GDM1 (cell line): Measurements from ENCODE around the gene ZNF500.

ENCODE experiments used
- DNase-seq: peaks from one replicate; lab custom pipeline; 2025; lab: John Stamatoyannopoulos, UW

The ZNF500 gene

DNA sequence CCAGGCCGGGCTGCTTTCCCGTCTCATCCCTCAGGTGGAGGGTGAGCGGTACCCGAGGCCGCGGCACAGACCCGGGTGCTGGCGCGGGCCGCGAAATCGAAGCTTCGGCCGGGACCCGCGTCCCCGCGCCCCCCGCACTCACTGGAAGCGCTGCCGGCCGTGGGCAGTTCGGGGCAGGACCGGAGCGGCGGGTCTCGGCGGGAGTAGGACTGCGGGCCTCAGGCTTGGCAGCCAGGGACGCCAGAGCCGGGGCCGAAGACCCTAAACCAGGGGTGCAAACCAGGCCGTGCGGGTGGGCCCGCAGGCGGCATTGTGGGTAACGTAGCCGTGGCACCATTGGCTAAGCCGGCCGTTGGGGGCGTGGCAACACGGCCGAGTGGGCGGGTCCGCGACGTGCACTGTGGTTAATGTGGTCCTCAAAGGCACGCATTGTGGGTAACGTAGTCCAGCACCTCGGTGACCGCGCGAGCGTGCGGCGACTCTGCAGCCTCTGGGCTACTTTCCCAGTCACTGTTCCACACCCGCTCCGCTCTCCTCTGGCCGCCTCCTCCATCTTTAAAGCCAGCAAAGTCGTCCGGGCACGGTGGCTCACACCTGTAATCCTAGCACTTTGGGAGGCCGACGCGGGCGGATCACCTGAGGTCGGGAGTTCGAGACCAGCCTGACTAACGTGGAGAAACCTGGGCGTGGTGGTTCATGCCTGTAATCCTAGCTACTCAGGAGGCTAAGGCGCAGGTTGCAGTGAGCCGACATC is at the start of gene ZNF500:
ZNF500 (minus strand) TSS at position 288 of the 754 bp plus-strand sequence. CDS start 1,184 bp downstream, outside the sequence.
- DNase-seq, result peak; percentile 91

DNA sequence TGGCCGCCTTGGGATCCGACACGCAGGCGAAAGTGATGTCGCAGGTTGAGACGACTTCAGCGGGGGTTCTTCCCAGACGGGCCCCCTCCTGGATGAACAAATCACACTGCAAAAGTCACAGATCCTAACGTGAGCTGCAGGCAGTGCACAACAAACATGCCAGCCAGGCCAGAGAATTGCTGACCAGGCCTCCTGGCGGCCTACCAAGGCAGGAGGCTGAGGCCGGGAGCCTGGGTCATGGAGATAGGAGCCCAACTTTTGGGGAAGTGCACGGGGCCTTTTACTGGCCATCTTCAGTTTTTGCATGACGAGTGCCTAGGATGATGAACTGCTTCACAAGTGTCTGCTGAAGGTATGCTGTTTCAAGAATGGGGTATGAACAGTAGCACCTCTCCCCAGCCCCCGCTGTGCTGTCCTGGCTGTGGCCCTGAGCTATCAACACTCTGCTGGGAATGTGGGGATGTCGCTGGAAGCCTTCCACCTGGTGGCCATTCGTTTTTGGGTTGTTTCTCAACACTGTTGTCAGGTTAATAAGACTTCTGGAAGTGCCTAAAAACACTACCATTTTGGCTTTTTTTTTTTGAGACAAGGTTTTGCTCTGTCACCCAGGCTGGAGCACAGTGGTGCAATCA is 47.7 kb upstream of the ZNF500 start:
- no peak for DNase-seq

DNA sequence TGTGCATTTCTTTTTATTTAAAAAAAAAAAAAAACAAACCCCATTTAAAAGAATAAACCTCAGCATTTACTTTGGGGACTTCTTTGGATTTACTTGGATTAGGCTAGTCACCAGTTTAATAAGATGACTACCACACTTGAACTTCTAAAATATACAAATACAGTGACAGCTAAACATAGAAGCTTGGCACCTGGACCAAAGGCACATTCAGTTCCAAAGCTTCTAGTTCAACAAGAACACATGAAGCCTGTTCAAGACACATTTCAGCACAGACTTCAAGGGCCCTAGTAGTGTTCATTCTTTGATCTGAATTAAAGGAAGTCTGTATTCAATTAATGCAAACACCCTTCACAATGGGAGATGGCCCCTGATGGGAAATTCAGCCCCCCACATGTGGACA is 47.1 kb upstream of the ZNF500 start:
- DNase-seq, result no peak

DNA sequence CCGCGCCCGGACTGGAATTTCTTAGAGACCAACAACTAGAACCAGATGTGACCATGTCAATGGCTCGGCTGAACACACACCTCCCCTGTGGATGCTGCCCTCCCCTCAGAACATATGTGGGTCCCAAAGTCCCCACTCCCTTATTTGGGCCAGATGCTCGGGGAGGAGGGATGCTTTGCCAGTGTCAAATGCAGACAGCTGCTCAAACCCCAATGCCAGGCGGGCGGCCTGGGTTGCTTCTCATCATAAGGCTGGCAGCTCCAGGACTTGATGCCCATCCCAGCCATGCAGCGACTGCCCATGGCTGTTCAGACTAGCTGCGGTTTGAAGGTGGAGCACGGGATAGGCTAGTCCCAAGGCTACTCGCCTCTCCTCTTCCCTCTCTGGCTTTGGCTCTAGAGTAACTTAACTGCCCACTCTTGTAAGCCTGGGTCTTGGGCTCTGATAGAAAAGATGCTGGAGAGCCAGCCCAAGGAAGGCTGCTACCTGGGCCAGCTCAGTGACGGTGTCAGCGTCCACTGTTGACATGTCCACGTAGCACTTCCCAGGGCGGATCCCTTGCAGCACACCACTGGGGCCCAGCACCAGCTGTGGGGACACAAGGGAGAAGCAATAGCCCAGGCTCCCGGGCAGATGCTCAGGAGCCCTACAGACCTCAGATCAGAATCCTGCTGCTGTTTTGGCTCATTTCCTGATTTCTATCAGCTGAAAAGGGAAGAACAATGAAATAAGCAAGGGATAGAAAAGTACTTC is 46.5 kb upstream of the ZNF500 start:
- DNase-seq, result no peak

DNA sequence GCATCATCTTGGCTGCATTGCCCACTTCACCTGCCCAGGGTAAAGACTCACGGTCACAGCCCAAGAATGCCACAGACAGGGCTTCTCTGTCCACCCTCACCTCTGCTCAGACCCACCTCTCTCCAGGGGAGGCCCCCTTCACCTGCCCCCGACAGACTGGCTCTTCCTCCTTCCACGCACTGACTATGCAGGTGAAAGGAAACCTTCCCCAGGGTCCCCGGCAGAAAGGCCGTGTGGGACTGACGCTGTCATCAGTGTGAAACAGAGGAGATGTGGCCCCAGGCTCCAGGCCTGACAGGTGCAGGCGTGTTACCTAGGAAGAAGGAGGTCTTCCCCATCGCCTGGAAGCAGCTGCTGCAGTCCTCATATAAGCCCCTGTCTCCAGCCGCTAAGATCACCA is 44.8 kb upstream of the ZNF500 start:
- DNase-seq, result no peak

DNA sequence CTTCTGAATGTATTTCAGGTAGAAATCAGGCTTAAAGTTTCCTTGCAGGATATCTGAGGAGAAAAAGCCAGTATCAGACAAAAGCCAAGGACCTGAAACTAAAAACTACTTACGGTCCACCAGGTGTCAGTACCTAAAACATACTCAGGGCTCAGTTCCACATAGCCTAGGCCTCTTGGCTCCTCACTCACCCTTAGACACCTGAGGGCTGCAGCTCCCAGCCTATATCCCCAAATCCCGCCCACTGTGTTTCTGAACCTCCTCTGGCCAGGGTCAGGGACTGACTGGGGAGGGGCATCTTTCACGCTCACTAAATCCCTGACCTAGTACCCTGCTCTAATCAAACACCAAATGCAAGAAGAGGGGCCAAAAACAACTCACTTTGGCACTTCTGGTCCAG is 44.3 kb upstream of the ZNF500 start:
- DNase-seq, result no peak

DNA sequence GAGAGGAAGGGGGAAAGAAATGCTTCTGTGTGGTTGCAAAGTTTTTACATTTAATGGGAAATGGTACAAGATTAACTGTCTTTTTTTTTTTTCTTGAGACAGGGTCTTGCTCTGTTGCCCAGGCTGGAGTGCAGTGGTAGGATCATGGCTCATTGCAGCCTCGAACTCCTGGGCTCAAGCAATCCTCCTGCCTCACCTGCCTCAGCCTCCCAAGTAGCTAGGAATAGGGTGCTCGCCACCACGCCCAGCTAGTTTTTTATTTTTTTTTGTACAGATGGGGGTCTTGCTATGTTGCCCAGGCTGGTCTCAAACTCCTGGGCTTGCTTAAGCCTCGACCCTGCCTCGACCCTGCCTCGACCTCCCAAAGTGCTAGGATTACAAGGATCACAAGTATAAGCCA is 39.3 kb upstream of the ZNF500 start:
- DNase-seq, result no peak

DNA sequence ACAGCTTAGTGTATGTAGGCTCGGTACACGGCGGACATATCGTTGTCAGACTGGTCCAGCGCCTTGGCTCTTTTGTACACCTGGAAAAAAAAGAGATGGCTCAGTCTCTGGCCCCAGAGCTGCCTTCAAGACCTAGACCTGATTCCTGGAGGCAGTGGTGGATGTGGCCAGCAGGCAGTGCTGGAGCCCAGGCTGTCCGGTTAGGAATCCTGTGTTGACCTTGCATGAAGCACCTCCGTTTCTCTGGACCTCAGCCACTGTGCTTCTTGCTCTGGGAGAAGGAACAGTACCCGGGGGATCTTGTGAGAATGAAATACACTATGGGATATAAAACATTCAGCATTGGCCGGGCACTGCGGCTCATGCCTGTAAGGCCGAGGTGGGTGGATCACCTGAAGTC is 38.3 kb upstream of the ZNF500 start:
- no peak for DNase-seq

DNA sequence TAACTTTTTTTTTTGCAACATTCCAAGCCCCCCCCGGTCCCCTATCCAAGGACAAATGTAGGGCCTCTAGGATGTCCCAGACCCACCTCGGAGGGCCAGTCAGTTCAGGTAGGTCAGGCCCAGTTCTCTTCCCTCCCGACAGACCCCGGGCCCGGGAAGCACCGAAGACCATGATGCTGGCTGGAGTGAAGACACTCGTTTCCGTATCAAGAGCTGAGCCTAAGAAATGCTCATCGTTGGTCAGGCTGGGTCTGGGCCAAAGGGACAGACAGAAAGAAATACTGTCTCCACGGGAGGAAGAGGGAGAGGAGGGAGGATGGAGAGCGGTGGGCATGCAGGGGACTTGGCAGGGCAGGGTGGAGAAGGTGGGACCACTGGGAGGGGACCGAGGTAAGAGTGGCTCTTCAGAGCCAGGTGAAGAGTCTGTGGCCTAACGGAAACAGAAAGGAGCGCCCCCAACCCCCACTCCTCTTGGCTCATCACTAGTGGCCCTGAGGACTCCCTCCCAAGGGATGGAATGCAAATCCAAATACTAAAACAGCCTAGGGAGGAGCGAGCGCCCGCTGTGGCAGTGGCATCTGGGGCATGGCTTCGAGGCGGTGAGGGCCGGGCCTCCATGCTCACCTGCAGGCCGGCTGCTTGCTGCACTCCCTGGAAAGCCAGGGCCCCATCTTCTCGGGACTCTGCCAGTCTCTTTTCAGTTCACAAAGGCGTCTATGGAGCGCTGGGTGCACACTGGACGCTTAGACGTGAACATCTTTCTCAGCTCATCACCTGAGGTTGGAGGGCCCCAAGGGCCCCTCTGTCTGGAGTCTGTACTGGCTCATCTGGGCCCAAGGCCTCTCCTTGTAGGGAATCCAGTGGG is 37.2 kb upstream of the ZNF500 start:
- DNase-seq, result no peak

DNA sequence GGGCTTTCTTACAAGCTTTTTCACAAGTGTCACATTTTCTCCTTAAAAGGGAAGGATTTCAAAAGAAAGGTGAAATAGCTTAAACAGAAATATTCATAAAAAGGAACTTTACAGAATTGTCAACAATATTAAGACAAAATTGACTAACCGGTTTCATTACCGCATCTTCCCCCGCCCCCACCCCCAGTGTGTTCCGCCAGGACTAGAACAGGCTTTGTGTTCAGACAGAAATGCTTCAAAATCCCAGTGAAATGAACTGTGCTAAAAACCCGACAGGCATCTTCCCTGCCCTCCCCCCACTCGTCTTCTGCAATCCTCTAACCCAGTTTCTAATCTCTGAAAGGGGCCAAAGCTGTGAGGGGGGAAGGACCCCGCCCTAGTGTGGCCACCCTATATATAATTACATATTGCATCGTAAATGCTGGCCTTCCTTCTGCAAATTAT is 36.5 kb upstream of the ZNF500 start:
- no peak for DNase-seq

DNA sequence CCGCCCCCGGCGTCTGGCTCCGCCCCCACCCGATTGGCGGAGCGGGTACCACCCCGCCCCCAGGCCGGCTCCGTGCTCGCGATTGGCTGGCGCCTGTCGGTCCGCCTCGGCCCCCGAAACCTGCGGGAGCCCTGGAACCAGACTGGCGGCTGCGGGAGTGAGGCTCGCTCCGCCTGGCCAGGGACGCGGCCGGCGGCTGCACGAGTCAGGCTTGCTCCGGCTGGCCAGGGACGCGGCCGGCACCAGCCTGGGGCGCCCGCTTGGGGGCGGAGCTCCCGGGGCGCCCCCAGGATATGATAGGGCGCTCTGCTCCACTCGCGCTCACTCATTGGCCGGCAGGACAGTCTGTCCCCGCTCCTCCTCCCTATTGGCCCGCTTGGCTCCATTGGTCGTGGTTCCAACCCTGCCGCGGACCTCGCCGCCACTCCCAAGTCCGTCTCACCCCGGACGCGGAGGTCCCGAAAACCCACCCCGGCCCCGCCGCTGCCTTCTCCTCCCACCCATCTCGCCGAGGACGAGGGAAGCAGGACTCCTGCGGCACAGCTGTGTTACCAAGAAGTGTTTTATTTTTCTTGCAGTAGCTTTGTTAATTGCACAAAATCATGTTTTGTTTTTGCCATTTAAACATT is 35.8 kb upstream of the ZNF500 start:
- DNase-seq, result peak; percentile 76

DNA sequence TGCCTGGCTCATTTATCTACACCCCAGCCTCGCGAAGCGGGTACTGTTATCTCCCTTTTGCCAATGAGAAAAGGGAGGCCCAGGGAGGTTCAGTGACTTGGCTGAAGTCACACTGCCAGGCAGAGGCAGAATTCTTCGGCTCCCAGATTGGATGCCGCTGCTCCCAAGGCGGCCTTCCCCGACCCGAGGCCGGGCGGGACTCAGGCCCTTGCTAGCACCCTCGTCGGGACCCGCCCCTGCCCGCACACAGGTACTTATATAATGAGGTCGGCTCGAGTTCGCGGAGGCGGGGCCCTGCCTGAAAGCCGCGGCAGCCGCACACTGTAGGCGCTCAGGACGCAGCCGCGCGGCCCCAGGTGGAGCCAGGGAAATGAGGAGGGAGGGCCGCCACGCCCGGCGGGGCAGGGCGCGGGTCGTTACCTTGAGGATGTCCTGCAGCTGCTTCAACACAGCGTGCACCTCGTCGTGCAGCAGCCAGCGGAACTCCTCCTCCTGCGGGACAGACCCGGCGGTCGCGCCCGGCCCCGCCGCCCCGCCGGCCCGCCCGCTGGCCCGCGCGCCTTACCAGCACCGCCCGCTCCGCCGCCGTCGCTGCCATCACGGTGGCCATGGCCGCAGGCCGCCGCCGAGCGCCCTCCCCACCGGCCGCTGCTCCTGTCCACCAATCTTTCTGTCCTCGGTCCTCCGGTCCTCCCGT is 35.1 kb upstream of the ZNF500 start, which contains the start of gene ROGDI:
ROGDI (minus strand) TSS at position 672 of the 697 bp plus-strand sequence; CDS start at position 610, 62 bp downstream.
- DNase-seq, result peak; percentile 1

DNA sequence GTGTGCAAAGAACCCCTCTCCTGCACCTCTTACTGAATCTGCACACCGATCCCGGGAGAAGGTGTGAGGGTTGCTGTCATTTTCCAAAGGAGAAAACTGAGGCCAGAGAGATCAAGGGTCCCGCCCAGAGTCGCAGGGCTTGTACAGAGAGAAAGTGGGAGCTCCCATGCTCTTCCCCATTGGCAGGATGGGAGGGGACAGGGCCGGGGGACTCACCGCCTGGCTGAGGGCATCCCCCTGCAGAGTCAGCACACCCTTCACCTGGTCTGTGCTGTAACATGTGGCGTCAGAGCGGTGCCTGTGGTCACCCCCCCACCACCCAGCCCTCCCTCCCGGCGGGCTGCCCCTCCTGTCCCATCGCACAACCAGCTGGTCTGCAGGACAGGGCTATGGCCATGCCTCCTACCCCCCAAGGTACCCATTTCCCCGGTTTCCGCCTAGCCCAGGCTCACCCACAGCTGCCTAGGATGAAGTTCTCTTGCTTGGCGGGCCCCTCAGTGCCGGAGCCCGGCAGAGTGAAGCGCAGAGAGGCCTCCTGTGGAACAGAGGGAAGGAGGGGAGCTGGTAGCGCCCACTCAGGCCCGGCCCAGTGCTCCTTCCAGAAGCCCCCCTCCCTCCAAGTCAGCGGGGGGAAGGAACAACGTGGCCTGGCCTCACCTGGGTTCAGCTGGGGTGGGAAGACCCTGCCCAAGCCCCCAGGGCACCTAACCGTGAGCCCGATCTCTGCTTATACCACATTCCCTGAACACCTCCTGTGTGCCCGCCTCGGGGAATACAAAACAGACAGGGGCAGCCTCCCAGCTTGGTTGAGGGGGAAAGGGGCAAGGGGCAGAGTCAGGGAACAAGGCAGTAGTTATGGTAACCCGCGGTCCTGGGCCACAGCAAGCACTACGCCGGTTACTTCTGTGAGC is 34.3 kb upstream of the ZNF500 start:
- no peak for DNase-seq

DNA sequence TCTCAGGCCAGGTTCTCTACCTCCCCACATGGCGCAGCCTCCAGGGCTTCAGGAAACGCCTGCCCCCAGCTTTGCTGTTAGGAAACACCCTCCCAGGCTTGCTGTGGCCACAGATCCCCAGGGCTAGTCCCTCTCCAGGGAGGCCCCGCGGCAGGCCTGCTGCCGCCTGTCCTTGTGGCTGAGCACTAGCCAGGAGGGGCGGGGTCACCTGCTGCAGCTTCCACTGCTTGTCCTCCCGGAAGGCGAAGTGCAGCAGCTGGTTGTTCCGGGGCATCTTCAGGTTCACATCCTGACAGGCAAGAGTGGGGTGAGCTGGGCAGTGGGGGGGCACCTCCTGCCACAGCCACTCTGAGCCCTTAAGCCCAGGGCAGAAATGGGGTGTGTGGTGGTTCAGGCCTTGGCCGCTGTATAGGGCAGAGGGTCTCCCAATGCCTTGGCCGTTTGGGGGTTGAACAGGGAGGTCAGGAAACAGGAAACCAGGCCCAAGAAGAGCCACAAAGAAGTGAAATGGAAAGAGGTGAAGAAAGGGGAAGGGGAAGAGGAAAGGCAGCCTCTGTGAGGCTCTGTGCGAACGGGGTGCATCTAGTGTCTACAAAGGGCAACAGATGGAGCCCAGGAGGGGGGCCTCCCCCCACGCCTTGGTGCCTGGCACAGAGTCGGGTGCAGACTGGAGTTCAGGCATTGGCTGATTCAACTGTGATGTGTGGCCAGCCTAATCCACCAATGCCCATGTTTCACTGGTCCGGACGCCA is 33.5 kb upstream of the ZNF500 start:
- DNase-seq, result peak; percentile 31

DNA sequence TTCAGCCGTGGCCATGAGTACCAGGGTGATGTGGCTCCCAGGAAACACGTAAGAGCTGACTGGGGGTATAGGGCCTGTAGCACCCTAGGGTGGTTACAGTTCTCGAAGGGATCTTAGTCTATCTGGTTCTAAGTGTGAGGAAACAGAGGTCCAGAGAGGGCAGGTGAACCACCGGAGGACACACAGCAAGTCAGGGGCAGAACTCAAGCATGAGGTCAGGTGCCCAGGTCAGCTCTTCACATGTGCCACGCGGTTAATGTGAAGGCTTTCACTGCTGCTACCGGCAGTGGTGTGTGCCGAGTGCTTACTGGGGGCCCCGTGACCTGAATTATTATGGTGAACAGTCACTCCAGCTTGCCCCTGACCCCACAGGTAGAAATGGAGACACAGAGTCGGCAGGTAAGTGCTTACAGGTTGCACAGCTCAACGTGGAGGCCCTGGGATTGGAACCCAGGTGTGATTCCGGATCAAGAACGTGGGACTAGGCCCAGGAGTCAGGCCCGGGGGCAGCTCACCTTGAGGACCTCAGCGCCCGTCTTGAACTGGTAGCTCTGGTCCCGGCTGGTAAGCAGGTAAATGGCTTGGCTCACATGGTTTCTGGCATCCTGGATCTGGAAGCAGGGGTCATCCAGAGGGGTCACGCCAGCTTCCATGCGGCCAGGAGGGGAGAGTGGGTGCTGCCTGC is 32.4 kb upstream of the ZNF500 start:
- no peak for DNase-seq

DNA sequence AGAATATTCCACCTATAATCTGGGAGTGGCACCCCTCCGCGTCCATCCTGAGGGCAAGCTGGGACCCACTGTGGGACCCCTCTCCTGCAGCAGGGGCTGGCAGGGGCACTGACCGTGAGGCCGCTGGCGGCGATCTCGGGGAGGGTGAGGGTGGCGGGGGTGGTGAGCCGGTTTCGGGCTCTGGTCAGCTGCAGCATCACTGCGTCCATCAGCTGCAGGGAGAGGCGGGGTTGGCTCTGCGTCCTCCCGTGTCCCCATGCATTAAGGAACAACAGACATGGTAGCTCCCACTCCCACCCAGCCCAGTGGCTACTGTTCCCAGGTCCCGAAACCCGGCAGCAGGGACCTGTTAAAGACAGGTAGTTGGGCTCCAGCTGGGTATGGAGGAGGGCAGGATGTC is 31.5 kb upstream of the ZNF500 start:
- no peak for DNase-seq

DNA sequence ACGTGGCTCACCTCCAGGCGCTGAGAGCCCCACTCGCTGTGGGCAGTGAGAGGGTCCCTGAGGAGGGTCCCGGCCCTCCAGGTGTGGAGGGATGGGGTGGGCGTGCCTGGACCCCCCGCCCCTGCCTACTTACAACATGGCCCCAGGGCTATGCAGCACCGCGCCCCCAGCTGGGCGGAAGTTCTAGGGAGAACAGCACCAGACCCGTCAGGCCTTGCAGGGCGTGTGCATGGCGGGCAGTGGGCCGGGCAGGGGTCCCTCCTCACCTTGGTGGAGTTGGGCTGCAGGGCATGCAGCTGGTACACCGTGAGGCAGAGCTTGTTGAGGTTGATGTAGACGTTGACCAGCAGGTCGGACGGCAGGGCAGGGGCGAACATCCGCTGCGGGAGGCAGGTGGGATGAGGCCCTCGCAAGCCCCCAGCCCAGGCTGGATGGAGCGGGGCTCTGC is 30.9 kb upstream of the ZNF500 start:
- no peak for DNase-seq
